Measurements from ENCODE around the gene SLC22A2.

GRCh38 chr6:160177220-160177619, 81.4 kb downstream of the SLC22A2 start:
- TF ChIP-seq, protein P1, sequence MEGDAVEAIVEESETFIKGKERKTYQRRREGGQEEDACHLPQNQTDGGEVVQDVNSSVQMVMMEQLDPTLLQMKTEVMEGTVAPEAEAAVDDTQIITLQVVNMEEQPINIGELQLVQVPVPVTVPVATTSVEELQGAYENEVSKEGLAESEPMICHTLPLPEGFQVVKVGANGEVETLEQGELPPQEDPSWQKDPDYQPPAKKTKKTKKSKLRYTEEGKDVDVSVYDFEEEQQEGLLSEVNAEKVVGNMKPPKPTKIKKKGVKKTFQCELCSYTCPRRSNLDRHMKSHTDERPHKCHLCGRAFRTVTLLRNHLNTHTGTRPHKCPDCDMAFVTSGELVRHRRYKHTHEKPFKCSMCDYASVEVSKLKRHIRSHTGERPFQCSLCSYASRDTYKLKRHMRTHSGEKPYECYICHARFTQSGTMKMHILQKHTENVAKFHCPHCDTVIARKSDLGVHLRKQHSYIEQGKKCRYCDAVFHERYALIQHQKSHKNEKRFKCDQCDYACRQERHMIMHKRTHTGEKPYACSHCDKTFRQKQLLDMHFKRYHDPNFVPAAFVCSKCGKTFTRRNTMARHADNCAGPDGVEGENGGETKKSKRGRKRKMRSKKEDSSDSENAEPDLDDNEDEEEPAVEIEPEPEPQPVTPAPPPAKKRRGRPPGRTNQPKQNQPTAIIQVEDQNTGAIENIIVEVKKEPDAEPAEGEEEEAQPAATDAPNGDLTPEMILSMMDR (IDR thresholded peaks at IDR 0.05), result no peak
- TF ChIP-seq POLR2A (IDR thresholded peaks at IDR 0.05), result no peak

Data from tibial nerve (tissue), 3 donors.